Transverse colon (tissue), 4 donors: ENCODE measurements around the gene ZNF628.

Source experiments
- POLR2A ChIP-seq: fragments of 450-650 bp; IDR thresholded peaks from one replicate; pipeline ENCODE4 v1.6.1; 2016; ENCODE audit warnings: antibody characterized with exemption, mild to moderate bottlenecking, moderate library complexity
- POLR2AphosphoS5 ChIP-seq, 3 donors: sonication (generic); formaldehyde crosslinking; IDR thresholded peaks; one replicate each; pipeline ENCODE4 v1.6.1; 2016; ENCODE audit warnings: antibody characterized with exemption in 3 of 3
- TF ChIP-seq, protein P1 (sequence below), 5 experiments: fragments of 200-600 bp in 3 of 5; fragments of 450-650 bp in 2 of 5; sonication (generic) in 3 of 5; IDR thresholded peaks; 1 replicate in 2 of 5; 2 replicates in 3 of 5; pipeline ENCODE4 v1.5.1; 2016 to 2017; ENCODE audit warnings: antibody characterized with exemption in 5 of 5, inconsistent platforms in 3 of 5, mild to moderate bottlenecking in 2 of 5, moderate library complexity in 1 of 5

DNA sequence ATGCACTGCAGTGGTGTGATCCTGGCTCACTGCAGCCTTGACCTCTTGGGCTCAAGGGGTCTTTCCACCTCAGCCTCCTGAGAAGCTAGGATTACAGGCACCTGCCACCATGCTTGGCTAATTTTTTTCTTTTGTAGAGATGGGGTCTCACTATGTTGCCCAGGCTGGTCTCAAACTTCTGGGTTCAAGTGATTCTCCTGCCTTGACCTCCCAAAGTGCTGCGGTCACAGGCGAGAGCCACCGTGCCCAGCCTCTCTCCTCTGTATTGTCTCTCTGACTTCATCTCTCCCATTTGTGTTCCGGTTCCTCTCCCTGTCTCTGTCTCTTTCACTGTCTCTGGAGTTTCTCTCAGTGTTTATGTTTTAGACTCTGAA, 10.2 kb upstream of the ZNF628 start:
- TF ChIP-seq, protein P1, sequence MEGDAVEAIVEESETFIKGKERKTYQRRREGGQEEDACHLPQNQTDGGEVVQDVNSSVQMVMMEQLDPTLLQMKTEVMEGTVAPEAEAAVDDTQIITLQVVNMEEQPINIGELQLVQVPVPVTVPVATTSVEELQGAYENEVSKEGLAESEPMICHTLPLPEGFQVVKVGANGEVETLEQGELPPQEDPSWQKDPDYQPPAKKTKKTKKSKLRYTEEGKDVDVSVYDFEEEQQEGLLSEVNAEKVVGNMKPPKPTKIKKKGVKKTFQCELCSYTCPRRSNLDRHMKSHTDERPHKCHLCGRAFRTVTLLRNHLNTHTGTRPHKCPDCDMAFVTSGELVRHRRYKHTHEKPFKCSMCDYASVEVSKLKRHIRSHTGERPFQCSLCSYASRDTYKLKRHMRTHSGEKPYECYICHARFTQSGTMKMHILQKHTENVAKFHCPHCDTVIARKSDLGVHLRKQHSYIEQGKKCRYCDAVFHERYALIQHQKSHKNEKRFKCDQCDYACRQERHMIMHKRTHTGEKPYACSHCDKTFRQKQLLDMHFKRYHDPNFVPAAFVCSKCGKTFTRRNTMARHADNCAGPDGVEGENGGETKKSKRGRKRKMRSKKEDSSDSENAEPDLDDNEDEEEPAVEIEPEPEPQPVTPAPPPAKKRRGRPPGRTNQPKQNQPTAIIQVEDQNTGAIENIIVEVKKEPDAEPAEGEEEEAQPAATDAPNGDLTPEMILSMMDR (IDR thresholded peaks at IDR 0.05) = no peak
- TF ChIP-seq POLR2AphosphoS5 (IDR thresholded peaks at IDR 0.05) = no peak
- no peak for TF ChIP-seq POLR2A
